Adipose tissue (tissue), 3 donors: ENCODE results near the gene SLC45A1. TPM values are rescaled to one million over a fixed set of nuclear protein-coding genes. Genes with fewer than 3 reads are reported as not detected.
"Not testable (repeated sequence)": the region's sequence is repeated elsewhere in the genome, so short reads cannot be mapped to it uniquely, and the experiment has no call there.

Source experiments
- H3K27ac ChIP-seq: one replicate; pipeline ENCODE4 v1.5.1; 2013; ENCODE audit warnings: low read depth, low read length
- WGBS, 3 donors: extraction: QIAGEN DNeasy Blood & Tissue Kit; methylation state at CpG; one replicate each; pipeline ENCODE4 v1.1.7; 2013; 5-methylcytosine and 5-hydroxymethylcytosine counted together
- polyA plus RNA-seq, 3 donors: library from polyadenylated mRNA; stranded (reverse); fragments of 200-250 nt; gene quantifications; one replicate each; pipeline ENCODE4 v1.2.3, GENCODE V29; 2013
- donor health status: healthy with polysubstance abuse.
- donor health status: Bipolar disorder and iron deficiency.
- donor health status: healthy.

The SLC45A1 gene
- 1 to 10 TPM in 2 of 3 donors, under 1 TPM in 1; 0.78 to 1.5 (median 1.4) TPM for polyA plus RNA-seq

GRCh38 chr1:8317647-8318381 is at the start of gene SLC45A1:
SLC45A1 (plus strand) TSS chr1:8318114; CDS start chr1:8324330, 6,216 bp downstream.
- H3K27ac ChIP-seq: no peak within 1 kb of the TSS
- 6 to 23% (median 9%) methylated on average over 41 to 75 of the region's 75 CpGs for WGBS, 3 donors

GRCh38 chr1:8273036-8273435 is 44.9 kb upstream of the SLC45A1 start:
- 68 to 78% (median 69%) methylated on average over 4 of the region's 4 CpGs for WGBS, 3 donors
- no peak overlapping the region for H3K27ac ChIP-seq

GRCh38 chr1:8274352-8274751 is 43.6 kb upstream of the SLC45A1 start:
- WGBS, 3 donors: 61 to 73% (median 69%) methylated on average over 8 of the region's 8 CpGs
- no peak overlapping the region for H3K27ac ChIP-seq

GRCh38 chr1:8276173-8276914 is 41.6 kb upstream of the SLC45A1 start:
- 89 to 95% (median 91%) methylated on average over 21 of the region's 21 CpGs for WGBS, 3 donors

GRCh38 chr1:8276932-8277331 is 41.0 kb upstream of the SLC45A1 start:
- 78 to 82% (median 82%) methylated on average over 4 of the region's 4 CpGs for WGBS, 3 donors
- no peak overlapping the region for H3K27ac ChIP-seq

More at GRCh38 chr1:8276173-8276914, 41.6 kb upstream of the SLC45A1 start:
- H3K27ac ChIP-seq: no peak overlapping the region

- not testable (repeated sequence) for H3K27ac ChIP-seq
- 83 to 87% (median 86%) methylated on average over 8 of the region's 8 CpGs for WGBS, 3 donors
These were observed 39.2 kb upstream of the SLC45A1 start for GRCh38 chr1:8278677-8279076.

GRCh38 chr1:8281843-8282509 is 35.9 kb upstream of the SLC45A1 start:
- H3K27ac ChIP-seq: no peak overlapping the region
- 53 to 62% (median 57%) methylated on average over 14 of the region's 14 CpGs for WGBS, 3 donors

- H3K27ac ChIP-seq: no peak overlapping the region
- WGBS, 3 donors: 61 to 64% (median 63%) methylated on average over 14 of the region's 14 CpGs
These were observed 34.6 kb upstream of the SLC45A1 start for GRCh38 chr1:8283058-8283884.

GRCh38 chr1:8284127-8284526 is 33.8 kb upstream of the SLC45A1 start:
- 64 to 82% (median 72%) methylated on average over 5 of the region's 5 CpGs for WGBS, 3 donors

GRCh38 chr1:8285103-8285502 is 32.8 kb upstream of the SLC45A1 start:
- WGBS, 3 donors: 64 to 86% (median 81%) methylated on average over 4 of the region's 4 CpGs

More at GRCh38 chr1:8284127-8284526, 33.8 kb upstream of the SLC45A1 start:
- H3K27ac ChIP-seq: no peak overlapping the region

GRCh38 chr1:8285965-8286364 is 31.9 kb upstream of the SLC45A1 start:
- no peak overlapping the region for H3K27ac ChIP-seq
- 79 to 86% (median 82%) methylated on average over 2 of the region's 2 CpGs for WGBS, 3 donors

More at GRCh38 chr1:8285103-8285502, 32.8 kb upstream of the SLC45A1 start:
- no peak overlapping the region for H3K27ac ChIP-seq

GRCh38 chr1:8293118-8293517 is 24.8 kb upstream of the SLC45A1 start:
- WGBS, 3 donors: 82 to 90% (median 85%) methylated on average over 6 of the region's 6 CpGs
- no peak overlapping the region for H3K27ac ChIP-seq

- 90 to 98% (median 95%) methylated on average over 4 of the region's 4 CpGs for WGBS, 3 donors
- H3K27ac ChIP-seq: no peak overlapping the region
These were observed 24.2 kb upstream of the SLC45A1 start for GRCh38 chr1:8293641-8294169.

- 56 to 83% (median 66%) methylated on average over 19 of the region's 19 CpGs for WGBS, 3 donors
- no peak overlapping the region for H3K27ac ChIP-seq
These were observed 23.7 kb upstream of the SLC45A1 start for GRCh38 chr1:8294170-8294697.

GRCh38 chr1:8297245-8297644 is 20.7 kb upstream of the SLC45A1 start:
- no peak overlapping the region for H3K27ac ChIP-seq
- WGBS, 3 donors: 80 to 87% (median 84%) methylated on average over 4 of the region's 4 CpGs

- no peak overlapping the region for H3K27ac ChIP-seq
These were observed 18.0 kb upstream of the SLC45A1 start for GRCh38 chr1:8299963-8300362.

GRCh38 chr1:8302081-8302956 is 15.6 kb upstream of the SLC45A1 start:
- WGBS, 3 donors: 73 to 77% (median 75%) methylated on average over 22 of the region's 22 CpGs
- H3K27ac ChIP-seq: no peak overlapping the region

More at GRCh38 chr1:8299963-8300362, 18.0 kb upstream of the SLC45A1 start:
- 92 to 95% (median 95%) methylated on average over 5 of the region's 5 CpGs for WGBS, 3 donors
